Fibroblast of pulmonary artery (primary cell): Measurements from ENCODE around the gene SACS.

Source experiments
- DNase-seq: peaks from one replicate; pipeline ENCODE4 v3.0.0-alpha.2; 2010; ENCODE audit warnings: low read depth
- H3K4me3 ChIP-seq: replicated peaks from 2 replicates; pipeline ENCODE4 v1.5.1; 2011; ENCODE audit warnings: low read depth, mild to moderate bottlenecking, control low read depth, low read length, moderate library complexity
- CTCF ChIP-seq: IDR thresholded peaks from 2 replicates; pipeline ENCODE4 v1.5.1; 2011; ENCODE audit warnings: mild to moderate bottlenecking, control low read depth, low read length, inconsistent platforms; ENCODE audit errors: missing control alignments

SACS gene

GRCh38 chr13:23279321-23279720, 154.2 kb downstream of the SACS start:
- no peak overlapping the region for H3K4me3 ChIP-seq
- DNase-seq: peak; percentile 38
- TF ChIP-seq CTCF: no peak
